Activated CD8-positive, alpha-beta memory T cell treated with anti-CD3 and anti-CD28 coated beads, Interleukin-2, amount 50 U/mL, for 24 hours (primary cell): ENCODE results near the gene PRR36.
"Not testable (repeated sequence)": the region's sequence is repeated elsewhere in the genome, so short reads cannot be mapped to it uniquely, and the experiment has no call there.

ENCODE experiments used
- DNase-seq: peaks from one replicate; pipeline ENCODE4 v3.0.0-alpha.2; 2020; ENCODE audit errors: extremely low read depth

PRR36 gene

DNA sequence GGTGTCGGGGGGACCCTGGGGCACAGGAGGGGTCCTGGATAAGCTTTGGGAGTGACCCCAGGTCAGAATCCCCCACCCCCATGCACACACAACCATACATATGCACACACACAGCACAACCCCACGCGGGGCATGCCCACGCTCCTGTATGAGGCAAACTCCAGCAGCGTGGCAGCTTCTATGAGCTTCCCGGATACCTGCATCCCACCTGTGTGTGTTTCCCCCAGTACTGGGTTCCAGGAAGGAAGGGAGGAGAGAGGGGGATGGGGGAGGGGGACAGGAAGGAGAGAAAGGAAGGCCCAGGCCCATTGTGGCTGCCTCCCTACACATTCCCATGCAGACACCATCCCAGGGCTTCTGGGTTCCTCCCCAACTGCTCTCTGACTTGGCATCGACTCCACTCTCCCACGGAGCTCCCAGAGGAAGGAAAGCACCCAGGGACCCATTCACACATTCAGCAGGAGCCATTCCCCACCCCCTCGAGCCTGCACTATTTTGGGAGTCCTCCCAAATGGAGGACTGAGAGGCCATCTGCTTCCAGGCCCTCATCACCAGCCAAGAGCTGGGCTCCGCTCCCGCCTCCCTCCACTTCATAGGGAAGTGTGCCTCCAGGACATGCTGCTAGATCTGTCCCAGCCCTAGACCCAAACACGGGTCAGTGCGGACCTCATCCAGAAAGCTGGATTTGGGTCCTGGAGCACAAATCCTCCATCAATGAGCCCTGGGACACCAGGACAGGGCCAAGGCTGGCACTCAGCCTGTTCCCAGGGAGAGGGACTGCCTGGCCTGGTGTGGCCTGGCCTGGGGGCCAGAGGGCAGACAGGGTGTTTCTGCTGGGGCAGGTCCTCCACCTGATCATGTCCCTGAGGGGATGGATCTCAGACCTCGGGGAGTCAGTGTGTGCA, 13.2 kb downstream of the PRR36 start:
- DNase-seq, result no peak

DNA sequence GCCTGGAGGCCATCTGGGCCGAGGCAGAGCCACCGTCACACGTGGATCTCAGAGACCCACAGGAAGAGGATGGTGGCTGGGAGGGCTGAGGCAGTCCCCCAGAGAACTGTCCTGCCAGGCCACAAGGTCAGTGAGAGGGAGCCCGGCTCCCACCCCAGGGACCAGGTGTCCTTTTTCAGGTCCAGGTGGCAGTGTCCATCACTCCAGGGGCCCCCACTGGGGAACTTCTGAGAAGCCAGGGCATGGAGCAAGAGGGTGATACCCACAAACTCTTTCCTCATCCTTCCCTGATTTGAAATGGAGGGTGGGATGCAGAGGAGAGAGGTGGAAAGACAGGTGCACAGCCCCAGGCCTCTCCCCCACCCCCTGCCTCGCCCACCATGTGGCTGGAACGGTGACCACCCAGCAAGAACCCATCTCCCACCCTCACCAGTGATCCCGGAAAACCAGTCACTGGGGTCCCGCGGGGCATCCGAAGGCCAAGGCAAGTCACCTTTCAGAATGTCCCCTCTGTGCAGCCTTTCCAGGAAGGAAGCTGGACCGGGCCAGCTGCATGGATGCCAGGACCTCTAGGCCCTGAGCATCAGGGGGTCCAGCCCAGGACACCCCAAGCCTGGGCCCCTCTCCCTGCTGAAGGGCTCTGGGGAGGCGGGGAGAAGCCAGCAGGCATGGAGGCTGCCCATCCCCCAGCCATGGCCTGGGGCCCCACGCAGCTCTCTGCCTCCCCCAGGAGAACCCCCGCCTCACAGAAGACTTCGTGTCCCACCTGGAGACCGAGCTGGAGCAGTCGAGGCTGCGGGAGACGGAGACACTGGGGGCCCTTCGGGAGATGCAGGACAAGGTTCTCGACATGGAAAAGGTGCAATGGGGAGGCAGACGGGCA, 14.1 kb downstream of the PRR36 start:
- no peak for DNase-seq

DNA sequence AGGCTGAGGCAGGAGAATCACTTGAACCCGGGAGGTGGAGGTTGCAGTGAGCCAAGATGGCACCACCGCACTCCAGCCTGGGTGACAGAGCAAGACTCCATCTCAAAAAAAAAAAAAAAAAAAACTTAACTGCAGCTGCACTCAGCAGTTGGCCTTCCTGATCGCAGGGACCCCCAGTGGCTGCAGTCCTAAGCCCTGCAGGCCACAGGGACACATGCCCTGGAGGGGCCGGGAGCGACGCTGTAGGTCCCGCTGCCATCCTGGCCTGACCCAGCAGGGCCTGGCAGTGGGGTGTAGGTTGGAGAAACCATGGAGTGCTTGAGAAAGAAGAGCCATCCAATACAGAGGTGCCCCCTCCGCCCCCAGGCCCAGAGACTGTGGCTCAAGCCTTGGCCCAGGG, 15.1 kb downstream of the PRR36 start:
- not testable (repeated sequence) for DNase-seq

DNA sequence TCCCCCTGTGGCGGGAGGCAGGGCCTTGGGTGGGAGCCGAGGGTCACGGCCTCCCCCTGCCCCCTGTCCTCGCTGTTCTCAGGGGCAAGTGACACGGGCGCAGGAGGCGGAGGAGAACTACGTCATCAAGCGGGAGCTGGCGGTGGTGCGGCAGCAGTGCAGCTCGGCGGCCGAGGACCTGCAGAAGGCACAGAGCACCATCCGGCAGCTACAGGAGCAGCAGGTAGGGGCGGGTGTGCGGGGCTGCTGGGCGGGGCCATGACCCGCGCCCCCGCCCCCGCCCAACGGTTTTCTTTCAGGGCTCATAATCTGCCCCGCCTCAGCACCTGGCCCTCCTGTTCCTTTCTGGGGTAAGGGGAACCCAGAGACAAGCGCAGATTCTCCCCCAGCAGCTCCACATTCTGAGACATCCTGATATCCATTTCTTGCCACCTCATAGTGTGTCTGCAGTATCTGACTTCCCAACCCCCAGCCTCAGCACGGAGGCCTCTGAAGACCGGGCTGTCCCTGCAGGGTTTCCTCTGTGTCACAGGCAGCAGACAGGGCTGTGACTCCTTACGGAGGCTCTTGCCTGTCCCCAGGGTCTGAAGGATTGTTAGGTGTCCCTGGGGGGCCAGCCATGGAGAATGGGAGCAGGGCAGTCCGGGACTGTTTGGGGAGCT, 15.9 kb downstream of the PRR36 start:
- DNase-seq, result no peak

DNA sequence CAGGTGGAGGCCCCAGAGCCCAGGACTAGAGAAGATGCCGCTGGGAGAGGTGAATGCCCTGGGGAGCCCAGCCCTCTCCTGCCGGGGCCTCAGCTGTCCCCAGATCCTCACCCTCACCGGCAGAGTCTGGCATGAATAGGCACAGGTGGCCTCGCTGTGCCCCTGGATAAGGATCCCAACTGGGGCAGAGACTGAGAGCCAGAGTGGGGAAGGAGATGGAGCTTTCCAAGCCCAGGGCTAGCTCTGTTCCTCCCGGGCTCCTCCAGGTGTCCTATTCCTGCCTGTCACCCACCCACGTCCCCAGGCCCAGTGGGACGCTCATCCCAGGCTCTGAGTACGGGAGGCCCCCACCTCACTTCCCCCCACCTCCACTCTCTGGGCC, 16.5 kb downstream of the PRR36 start:
- DNase-seq, result no peak

DNA sequence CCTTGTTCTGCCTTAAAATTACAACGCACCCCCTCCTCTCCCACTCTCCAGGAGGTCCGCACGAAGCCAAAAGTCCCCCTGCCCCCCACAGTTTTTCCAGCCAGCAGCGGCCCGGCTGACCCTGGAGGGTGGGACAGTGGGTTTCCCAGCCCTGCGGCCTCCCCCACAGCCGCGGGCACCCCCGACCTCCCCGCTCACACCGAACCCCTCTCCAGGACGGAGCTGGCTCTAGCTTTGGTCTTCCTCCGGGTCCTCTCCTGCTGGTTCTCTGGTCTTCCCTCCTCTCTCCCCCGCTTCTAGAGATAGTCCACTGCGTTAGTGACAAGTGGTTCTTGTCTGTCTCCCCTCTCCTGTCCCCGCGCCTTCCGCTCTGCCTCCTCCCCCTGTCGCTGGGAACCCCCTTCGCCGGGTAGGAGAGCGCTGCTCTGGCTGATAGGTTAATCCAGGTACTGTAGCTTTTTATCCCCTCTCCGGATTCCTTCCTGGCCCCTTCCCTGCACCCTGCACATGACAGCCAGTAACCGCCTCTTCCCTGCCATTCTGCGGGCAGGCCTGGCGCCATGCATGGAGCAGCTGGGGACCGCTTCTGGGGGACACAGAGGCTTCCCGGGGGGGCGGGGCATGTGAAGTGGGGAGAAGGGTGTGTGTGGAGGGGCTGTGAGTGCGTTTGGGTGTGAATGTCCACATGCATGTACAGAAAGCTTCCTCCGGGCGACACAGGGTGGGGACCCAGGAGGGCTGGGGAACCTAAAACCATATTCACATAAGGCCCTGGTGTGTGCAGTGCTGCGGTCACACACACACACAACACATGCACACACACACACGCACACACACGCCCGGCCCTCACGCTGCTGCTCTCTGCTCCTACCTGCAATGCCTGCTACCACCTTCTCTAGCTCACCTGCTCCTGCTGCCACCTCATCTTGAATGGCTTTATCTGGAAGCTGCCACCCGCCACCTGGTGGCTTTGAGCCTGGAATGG, 17.2 kb downstream of the PRR36 start:
- no peak for DNase-seq

DNA sequence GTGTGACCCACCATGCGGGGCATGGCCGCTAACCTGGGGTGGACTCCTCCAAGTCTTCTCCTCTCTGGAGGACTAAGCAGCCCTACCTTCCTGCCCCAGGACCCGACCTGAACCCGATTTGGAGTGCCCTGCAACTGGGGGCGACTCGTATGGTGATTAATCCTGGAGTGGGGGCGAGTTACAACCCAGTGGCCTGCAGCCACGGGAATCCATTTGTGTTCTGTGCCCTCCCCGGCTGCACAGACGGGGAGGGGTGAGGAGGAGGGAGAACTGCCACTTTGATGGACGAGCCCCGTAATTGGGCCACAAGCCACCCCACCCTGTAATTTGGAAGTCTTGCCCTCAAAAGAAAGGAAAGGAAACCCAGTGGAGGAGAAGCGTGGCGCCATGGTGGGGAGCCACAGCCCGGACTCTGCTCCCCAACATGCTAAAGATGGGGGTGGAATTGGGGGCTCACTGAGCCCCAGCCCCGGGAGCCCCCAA, 18.0 kb downstream of the PRR36 start:
- DNase-seq, result no peak

DNA sequence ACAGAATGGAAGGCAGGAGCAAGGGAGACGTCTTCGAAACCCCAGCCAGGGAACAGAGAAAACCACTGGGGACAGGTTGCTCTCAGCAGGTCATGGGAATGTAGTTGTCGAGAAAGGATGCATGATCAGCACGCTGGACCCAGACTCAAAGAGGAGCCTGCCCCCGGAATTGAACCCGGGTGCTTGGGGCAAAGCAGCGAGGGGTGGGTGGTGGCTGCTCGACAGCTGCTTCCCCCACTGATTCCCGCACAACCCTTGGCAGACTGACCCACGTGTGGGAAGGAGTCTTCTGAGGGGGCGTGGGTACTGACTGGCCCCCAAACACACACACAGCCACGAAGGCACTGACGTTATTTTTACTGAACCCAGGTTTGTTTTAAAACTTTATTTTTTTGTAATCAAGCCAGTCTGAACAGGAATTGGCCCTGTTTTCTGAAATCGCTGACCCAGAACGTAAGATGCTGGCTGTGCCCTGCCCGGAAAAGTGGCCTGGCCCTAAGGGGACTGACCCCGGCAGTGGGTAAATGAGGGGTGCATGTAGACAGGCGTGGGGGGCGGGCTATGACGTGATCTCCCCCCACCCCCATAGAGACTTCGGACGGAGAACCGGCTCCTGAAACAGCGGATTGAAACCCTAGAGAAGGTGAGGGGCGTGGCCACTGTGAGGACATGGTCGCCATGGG, 18.6 kb downstream of the PRR36 start:
- no peak for DNase-seq

DNA sequence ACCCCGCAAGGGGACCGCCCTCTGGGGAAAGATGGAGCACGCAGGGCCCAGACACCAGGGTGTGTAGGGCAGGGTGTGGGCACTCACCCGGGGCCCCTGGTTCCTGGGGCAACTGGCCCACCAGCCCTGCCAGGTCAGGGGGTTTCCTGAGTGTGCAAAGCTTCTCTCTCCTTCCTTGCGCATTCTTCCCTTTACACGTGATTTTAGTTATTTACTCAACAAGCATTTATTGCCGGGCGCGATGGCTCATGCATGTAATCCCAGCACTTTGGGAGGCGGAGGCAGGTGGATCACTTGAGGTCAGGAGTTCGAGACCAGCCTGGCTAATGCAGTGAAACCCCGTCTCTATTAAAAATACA, 20.4 kb downstream of the PRR36 start:
- DNase-seq, result no peak

DNA sequence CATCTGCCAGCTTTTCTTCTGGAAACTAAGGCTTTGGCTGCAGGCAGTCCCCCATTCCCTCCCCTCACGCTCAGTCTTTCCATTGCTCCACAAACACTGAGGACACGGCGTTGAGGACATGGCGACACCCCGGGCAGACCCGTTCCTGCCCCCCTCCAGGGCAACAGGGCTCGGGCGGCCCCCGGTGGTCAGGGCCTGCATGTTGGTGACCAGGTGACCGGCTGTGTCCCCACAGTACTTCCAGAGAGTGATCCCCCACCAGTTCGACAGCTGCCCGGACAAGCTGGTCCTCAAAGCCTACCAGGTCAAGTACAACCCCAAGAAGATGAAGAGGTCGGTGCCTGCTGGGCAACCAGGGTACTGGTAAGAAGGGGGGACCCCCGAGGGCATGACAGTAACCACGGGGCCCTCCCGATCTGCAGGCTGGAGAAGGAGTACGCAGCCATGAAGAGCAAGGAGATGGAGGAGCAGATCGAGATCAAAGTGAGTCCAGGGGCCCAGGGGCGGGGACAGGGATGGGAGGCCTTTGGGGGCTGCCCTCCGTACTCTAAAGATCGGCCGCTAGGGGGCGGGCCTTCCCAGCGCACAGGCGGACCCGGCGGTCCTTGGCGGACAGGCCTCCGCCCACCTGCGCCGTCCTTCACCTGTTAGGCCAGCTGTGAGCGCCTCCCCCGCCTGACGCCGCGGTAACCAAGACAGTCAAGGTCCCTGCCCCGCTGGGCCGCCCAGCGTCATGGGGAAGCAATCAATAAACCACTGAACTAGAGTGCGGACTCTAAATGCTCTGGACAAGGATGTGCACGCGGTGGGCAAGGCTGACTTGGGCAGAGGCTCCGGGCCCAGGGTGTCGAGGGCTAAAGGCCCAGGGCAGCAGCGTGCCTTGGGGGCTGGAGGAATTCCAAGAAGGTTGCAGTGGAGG, 21.1 kb downstream of the PRR36 start:
- peak; percentile 26 for DNase-seq

DNA sequence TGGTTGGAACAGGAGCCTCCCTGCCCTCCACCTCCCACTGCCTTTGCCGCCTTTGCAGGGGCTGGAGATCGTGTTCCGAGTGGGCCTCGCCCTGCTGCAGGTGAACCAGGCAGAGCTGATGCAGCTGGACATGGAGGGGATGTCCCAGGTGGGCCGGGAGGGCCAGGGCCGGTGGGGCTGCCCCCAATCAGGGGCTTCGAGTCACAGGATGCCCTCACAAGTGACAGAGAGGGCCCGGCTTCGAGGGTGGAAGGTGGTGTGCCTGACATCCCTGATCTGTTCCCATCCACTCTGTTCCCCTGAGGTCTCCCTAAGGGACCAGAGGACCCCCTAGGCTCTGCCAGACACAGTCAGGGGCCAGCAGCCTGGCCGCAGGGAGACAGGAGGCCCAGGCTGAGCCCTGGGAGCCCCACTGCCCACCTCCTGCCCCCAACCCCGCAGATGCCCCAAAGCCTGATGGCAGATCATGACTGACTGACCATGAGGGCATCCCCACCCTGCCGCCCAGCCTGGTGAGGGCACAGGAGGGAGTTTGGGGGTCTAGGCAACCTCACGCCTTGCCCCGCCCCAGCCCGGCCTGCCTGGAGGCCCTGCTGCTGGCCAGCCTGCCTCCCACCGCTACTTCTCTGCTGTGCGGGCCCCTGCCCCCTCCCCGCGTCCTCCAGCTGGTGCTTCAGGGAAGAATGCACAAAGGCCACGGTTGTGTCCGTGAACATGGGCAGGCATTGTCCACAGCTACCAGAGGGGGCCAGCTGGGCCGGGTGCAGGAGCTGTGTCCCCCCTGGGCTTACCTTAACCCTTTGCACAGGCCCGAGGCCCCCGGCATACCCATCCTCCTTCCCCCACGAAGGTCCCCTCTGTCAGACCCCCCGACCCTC, 22.3 kb downstream of the PRR36 start:
- DNase-seq, result no peak

DNA sequence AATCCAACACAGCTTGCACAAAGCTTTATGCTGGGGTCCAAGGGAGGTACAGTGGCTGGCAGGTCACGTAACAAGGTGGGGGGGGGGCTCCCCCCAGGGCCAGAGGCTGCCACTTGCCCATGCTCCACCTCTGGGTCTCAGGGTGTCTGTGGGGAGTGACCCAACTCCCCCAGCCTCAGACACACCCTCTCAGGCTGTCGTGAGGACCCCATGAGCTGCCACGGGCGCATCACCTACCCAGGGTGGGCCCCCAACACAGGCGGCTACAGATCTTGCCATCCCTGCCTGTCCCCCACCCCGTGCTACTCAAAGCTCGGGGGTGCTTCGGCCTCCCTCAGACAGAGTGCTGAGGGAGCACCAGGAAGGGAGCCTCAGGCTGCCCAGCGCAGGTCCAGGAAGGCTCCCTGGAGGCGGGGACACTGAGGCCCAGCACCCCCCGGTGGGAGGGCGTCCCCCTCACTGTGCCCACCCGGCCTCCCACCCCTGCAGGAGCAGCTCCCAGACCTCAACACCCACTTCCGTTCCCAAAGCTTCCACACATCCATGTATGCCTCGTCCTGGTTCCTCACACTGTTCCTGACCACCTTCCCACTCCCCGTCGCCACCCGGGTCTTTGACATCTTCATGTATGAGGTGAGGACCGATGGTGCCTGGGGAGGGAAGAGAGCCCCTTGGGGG, 23.1 kb downstream of the PRR36 start:
- no peak for DNase-seq

DNA sequence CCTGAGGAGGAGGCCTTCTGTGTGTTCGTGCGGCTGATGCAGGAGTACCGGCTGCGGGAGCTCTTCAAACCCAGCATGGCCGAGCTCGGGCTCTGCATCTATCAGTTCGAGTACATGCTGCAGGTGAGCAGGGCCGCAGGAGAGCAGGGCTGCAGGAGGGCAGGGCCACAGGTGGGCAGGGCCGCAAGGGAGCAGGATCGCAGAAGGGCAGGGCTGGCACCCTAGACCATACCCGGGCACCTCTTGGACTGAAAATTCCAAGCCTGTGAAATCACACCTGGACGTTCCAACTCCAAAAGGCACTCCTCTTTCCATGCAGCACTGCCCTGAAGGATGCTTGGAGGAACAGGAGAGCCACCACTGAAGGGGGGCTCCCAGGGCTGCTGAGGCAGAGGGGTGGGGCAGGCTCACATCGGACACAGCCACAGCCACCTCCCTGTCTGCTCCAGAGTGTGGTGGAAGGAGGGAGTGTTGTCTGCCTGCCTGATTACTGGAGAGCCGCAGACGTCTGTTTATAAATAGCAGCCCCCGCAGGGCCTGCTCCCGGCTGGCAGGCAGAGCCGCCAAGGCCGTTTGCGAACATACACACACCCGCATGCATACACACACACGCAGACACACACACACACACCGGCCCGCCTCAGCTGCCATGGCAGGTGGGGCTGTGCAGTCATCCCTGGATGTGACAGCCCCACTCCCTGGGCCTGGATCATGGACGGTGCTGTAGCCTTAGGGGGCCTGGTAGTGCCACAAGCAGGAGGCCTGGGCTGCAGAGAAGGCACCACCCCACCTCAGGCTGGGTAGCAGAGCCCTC, 24.0 kb downstream of the PRR36 start:
- no peak for DNase-seq

DNA sequence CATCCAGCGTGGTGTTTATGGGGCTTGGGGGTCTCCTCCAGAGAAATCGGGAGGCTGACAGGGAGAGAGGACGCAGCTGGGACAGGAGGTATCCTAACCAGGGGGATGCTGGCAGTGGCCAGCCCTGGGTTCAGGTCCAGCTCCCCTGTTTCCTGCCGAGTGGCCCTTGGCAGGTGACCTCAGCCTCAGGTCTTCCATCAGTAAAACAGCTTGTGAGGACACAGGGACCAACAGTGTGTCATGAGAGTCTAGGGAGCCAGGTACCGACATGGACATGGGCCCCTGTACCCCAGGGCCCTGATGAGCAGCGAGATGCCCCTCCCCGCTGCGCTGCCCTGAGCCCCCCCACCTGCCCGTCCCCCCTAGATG, 24.6 kb downstream of the PRR36 start:
- no peak for DNase-seq

DNA sequence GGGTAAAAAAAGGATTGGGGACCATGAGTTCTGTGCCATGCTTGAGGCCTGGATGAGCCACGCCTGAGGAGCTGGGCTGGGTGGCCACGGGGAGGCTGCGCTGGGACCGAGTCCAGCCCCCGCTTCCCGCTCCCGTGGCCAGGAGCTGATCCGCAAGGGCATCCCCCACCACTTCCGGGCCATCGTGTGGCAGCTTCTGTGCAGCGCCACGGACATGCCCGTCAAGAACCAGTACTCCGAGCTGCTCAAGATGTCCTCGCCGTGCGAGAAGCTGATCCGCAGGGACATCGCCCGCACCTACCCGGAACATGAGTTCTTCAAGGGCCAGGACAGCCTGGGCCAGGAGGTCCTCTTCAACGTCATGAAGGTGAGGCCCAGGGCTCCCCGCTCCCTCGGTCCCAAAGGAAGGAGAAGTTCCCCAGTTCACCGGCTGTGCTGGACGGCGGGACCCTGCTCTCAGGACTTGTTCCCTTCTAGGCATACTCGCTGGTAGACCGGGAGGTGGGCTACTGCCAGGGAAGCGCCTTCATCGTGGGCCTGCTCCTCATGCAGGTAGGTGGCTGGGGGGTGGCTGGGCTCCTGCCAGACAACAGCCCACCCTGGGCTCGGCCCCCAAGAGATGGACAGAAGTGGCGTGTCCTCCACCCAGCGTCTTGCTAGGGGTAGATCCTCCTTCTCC, 25.3 kb downstream of the PRR36 start:
- DNase-seq, result no peak

DNA sequence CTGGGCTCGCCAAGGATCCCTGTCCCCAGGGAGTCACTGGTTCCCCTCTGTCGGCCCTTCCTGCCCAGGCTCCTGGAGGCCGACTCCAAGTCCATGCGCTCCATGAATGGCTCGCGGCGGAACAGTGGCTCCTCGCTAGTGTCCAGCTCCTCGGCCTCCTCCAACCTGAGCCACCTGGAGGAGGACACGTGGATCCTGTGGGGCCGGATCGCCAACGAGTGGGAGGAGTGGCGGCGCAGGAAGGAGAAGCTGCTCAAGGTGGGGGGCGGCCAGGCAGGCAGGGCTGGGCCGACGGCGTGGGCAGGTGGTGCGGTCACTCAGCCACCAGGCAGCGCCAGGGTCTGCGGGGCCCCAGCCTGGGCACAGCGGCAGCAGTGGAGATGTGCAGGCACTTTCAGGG, 26.5 kb downstream of the PRR36 start:
- DNase-seq, result no peak
